Small intestine (tissue), 7 donors: ENCODE results near the gene SIVA1. TPM values are rescaled to one million over a fixed set of nuclear protein-coding genes. Genes with fewer than 3 reads are reported as not detected.

Experiments used
- DNase-seq, 2 donors: peaks; one replicate each; pipeline versions ENCODE4 v3.0.0 to v3.0.0-alpha.2; 2013
- FAIRE-seq: peaks from 2 replicates; lab custom pipeline; 2012; peaks lifted over from hg19 to GRCh38; lab: Jason Lieb, UNC
- H3K27ac ChIP-seq, 3 donors: one replicate each; pipeline ENCODE4 v1.5.1; 2013; ENCODE audit warnings: low read length in 2 of 3, mild to moderate bottlenecking in 2 of 3, control low read depth in 1 of 3, inconsistent platforms in 1 of 3, low read depth in 1 of 3, moderate library complexity in 1 of 3
- H3K27me3 ChIP-seq, 3 donors: one replicate each; pipeline ENCODE4 v1.6.1; 2013; ENCODE audit warnings: low read length in 3 of 3, inconsistent platforms in 1 of 3; ENCODE audit not compliant: control insufficient read depth in 3 of 3, insufficient read depth in 3 of 3
- H3K36me3 ChIP-seq, 3 donors: one replicate each; pipeline ENCODE4 v1.6.1; 2013; ENCODE audit warnings: low read length in 3 of 3, inconsistent platforms in 1 of 3, low read depth in 1 of 3, mild to moderate bottlenecking in 1 of 3, moderate library complexity in 1 of 3; ENCODE audit not compliant: control insufficient read depth in 3 of 3, insufficient read depth in 2 of 3
- H3K4me1 ChIP-seq, 3 donors: one replicate each; pipeline ENCODE4 v1.6.1; 2013; ENCODE audit warnings: low read length in 2 of 3, inconsistent platforms in 1 of 3, low read depth in 1 of 3, mild to moderate bottlenecking in 1 of 3, moderate library complexity in 1 of 3; ENCODE audit not compliant: control insufficient read depth in 3 of 3, insufficient read depth in 2 of 3
- H3K4me3 ChIP-seq, 3 donors: one replicate each; pipeline ENCODE4 v1.5.1; 2013; ENCODE audit warnings: low read length in 3 of 3, control low read depth in 1 of 3, inconsistent platforms in 1 of 3, low read depth in 1 of 3, mild to moderate bottlenecking in 1 of 3, moderate library complexity in 1 of 3
- H3K9me3 ChIP-seq, 2 donors: one replicate each; pipeline ENCODE4 v1.6.1; 2013; ENCODE audit warnings: low read depth in 1 of 2, low read length in 1 of 2; ENCODE audit not compliant: control insufficient read depth in 2 of 2, insufficient read depth in 1 of 2
- WGBS, 3 donors: extraction: QIAGEN DNeasy Blood & Tissue Kit; methylation state at CpG; one replicate each; pipeline ENCODE4 v1.1.7; 2013; 5-methylcytosine and 5-hydroxymethylcytosine counted together
- polyA plus RNA-seq, 4 donors: library from polyadenylated mRNA; stranded (reverse) in 3 of 4; unstranded in 1 of 4; fragments of 200-250 nt in 3 of 4; fragments of 120-200 nt in 1 of 4; gene quantifications; one replicate each; pipeline versions ENCODE4 v1.2.1 to v1.2.3, GENCODE V29; 2013
- donor health status: healthy with polysubstance abuse.
- donor health status: control.
- donor health status: control.
- donor health status: Bipolar disorder and iron deficiency.
- donor health status: healthy.

SIVA1 gene
- polyA plus RNA-seq, 4 donors, result 91.9 to 269 (median 140) TPM

- Histone ChIP-seq H3K9me3 (no peaks in the 10 kb centered on the region), H3K36me3 (peaks cover 2 to 90% (median 8%) of the 10 kb centered on the region in 3 donors), H3K27me3 (no peaks in the 10 kb centered on the region), H3K4me3 (no peak overlapping the region), H3K4me1 (no peaks in the 10 kb centered on the region), H3K27ac (no peak overlapping the region)
- DNase-seq, result no peak
- WGBS, 3 donors, result 89 to 92% (median 90%) methylated on average over 15 to 16 of the region's 16 CpGs
- no peak for FAIRE-seq
Measured at GRCh38 chr14:104783484-104784217, 30.7 kb downstream of the SIVA1 start.

GRCh38 chr14:104784218-104784568 is 31.2 kb downstream of the SIVA1 start:
- no peaks in the 10 kb centered on the region for H3K4me1 ChIP-seq
- H3K27me3 ChIP-seq, result no peaks in the 10 kb centered on the region
- no peaks in the 10 kb centered on the region for H3K9me3 ChIP-seq
- WGBS, 3 donors, result 89 to 90% (median 90%) methylated on average over 9 of the region's 9 CpGs
- FAIRE-seq (no peak), DNase-seq (no peak)
- peaks cover 2 to 90% (median 6%) of the 10 kb centered on the region in 3 donors for H3K36me3 ChIP-seq
- no peak overlapping the region for H3K4me3 ChIP-seq
- no peak overlapping the region for H3K27ac ChIP-seq

GRCh38 chr14:104784846-104785707 is 32.1 kb downstream of the SIVA1 start:
- FAIRE-seq (no peak), DNase-seq (no peak)
- Histone ChIP-seq H3K27me3 (no peaks in the 10 kb centered on the region), H3K4me1 (no peaks in the 10 kb centered on the region), H3K36me3 (peaks cover 2 to 90% (median 5%) of the 10 kb centered on the region in 3 donors), H3K27ac (no peak overlapping the region), H3K4me3 (no peak overlapping the region), H3K9me3 (no peaks in the 10 kb centered on the region)
- WGBS, 3 donors, result 79 to 83% (median 82%) methylated on average over 31 to 36 of the region's 36 CpGs

DNA sequence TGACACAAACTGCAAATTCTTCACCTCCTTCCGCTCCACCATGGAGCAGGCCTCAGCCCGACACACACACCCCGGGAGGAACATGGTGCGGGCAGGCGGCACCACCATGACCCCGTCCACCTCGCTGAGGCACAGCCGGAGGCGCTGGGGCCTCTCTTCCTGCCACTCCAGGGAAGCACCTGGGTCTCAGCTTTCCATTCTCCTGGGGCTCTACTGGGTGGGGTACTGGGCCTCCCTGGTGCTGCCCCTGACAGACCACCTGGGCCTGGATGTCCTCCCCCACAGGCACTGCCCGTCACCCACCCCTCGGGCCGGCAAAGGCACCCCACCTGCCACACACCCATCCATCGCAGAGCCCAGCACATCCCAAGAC is 32.7 kb downstream of the SIVA1 start:
- Histone ChIP-seq H3K9me3 (no peaks in the 10 kb centered on the region), H3K27me3 (no peaks in the 10 kb centered on the region), H3K36me3 (peaks cover 0 to 89% (median 1%) of the 10 kb centered on the region in 3 donors), H3K27ac (no peak overlapping the region), H3K4me1 (no peaks in the 10 kb centered on the region), H3K4me3 (no peak overlapping the region)
- WGBS, 3 donors, result 87 to 94% (median 93%) methylated on average over 13 of the region's 13 CpGs
- no peak for DNase-seq
- FAIRE-seq, result no peak

DNA sequence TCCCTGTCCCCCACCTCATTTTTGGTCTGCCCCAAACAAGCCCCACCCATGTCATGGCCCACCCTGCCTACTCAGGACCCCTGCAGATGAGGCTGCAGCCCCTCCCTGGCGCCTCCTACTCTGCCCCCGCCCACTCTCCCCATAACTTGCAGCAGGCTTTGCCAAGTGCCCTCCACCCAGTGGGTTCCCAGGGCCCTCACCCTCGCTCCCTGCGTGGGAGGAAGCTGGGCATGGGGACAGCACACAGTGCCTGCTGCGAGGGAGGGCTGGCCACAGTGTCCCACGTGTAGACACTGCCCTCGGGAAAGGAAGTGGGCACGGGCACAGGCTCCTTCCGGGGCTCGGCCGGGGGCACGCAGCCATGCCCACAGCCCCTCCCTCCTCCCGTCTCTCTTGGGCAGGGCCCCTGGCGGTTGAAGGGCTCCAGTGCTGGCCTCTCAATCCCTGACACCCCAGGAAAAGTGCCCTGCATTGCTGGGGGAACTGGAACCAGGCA is 33.2 kb downstream of the SIVA1 start:
- no peaks in the 10 kb centered on the region for H3K9me3 ChIP-seq
- no peaks in the 10 kb centered on the region for H3K4me1 ChIP-seq
- H3K27me3 ChIP-seq, result no peaks in the 10 kb centered on the region
- no peak overlapping the region for H3K4me3 ChIP-seq
- H3K27ac ChIP-seq, result no peak overlapping the region
- DNase-seq, result no peak
- WGBS, 3 donors, result 58 to 60% (median 59%) methylated on average over 11 to 13 of the region's 14 CpGs
- H3K36me3 ChIP-seq, result peaks cover 0 to 89% (median under 1%) of the 10 kb centered on the region in 3 donors
- FAIRE-seq, result no peak

- FAIRE-seq, result no peak
- H3K27me3 ChIP-seq, result no peaks in the 10 kb centered on the region
- H3K36me3 ChIP-seq, result peaks cover 0 to 90% (median 3%) of the 10 kb centered on the region in 3 donors
- no peaks in the 10 kb centered on the region for H3K9me3 ChIP-seq
- H3K4me3 ChIP-seq, result no peak overlapping the region
- H3K4me1 ChIP-seq, result no peaks in the 10 kb centered on the region
- 83 to 84% (median 84%) methylated on average over 28 to 30 of the region's 30 CpGs for WGBS, 3 donors
- no peak overlapping the region for H3K27ac ChIP-seq
- DNase-seq, result no peak
Measured at GRCh38 chr14:104786726-104787675, 34.1 kb downstream of the SIVA1 start.

DNA sequence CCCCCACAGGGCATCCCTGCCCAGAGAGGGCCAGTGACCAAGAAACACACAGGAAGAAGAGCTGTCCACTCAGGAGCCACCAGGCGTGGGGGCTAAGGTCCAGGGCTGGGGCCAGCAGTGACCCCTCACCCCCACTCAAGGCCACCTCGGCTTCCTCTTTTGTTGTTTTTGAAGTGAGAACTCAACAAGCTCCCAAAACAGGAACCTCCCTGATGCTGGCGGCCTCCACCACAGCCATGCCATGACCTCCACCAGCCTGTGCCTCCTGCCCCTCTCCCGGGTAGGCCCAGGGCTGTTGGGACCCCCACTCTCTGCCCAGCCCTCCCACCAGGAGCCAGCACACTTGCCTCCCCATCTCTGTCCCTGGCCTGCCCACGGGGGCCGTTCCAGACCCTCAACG is 34.8 kb downstream of the SIVA1 start:
- H3K27ac ChIP-seq, result no peak overlapping the region
- peaks cover 0 to 90% (median 3%) of the 10 kb centered on the region in 3 donors for H3K36me3 ChIP-seq
- H3K4me1 ChIP-seq, result no peaks in the 10 kb centered on the region
- FAIRE-seq, result no peak
- no peak for DNase-seq
- no peaks in the 10 kb centered on the region for H3K27me3 ChIP-seq
- H3K4me3 ChIP-seq, result no peak overlapping the region
- WGBS, 3 donors, result 76 to 86% (median 80%) methylated on average over 7 of the region's 7 CpGs
- H3K9me3 ChIP-seq, result no peaks in the 10 kb centered on the region
